ENCODE measurements around the gene CFAP58.

Gene CFAP58

DNA sequence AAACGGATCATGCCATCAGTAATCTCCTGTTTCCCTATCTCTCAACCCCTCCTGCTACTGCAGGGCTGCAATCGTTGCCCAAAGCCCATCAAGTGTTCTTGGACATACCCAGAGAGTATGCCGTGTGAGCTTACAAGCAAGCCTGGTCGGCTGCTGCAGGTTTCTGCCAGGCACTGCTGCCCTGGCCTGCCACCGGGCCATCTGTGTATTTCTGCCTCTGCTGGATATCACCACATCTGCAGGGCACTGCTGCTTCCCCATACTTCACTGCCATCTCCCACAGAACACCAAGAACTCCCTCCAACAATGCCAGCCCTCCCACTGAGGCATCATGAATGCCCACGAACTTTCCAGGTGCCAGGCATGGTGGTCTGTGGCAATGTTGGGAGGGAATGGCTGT is 149.3 kb downstream of the CFAP58 start:
- peak; percentile 80 for TF ChIP-seq GATA2 (IDR thresholded peaks at IDR 0.05; ENCODE audit: low read depth, low read length)
- TF ChIP-seq GATA3 (IDR thresholded peaks at IDR 0.05; ENCODE audit: low read depth, low read length) = no peak

Measured in SH-SY5Y (cell line).